ENCODE results near the gene TMEM117.

TMEM117 gene

DNA sequence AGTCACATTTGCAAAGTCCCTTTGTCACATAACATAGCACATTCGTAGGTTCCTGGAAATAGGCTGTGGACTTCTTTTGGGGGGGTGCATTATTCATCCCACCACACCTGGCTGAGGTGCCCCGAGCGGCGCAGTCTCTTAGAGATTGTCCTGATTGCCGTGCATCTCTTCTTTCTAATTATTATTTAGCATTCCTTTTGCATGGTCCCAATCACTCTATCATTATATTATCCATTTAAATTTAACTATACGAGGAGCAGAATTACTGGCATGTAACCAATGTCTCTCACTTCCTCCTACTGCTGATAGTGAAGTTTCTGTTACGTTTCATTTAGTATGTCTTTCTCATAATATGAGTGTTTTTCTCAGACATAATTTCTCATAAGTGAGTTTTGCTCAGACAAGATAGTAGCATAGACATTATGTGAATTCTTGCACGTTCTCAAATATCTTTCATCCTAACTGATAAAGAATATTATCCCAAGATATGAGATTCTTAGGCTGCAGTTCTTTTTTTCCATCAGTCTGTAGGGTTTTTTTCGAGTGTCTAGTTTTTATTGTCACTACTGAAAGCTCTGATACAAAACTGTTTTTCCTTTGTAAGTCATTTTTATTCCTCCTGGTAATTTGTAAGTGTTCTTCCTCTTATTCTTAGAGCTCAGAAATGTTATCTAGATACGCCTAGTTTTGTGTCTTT is 595.9 kb downstream of the TMEM117 start:
- in situ Hi-C loops (cut with HindIII; ENCODE audit: low sequenced_read_pairs), result no loop called here

DNA sequence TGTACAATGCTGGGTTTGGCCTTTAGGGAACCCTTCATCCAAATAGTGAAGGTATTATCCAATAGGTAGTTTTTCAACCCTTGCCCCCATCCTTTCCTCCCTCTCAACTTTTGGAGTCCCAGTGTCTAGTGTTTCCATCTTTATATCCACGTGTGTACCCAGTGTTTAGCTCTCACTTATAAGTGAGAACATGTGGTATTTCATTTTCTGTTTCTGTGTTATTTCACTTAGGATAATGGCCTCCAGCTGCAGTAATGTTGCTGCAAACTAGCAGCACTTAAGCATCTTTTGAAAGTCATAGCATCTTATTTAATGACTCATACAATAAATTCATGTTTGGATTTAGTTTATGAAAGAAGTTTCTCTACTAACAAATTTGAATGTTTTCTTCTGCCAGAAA is 597.8 kb downstream of the TMEM117 start:
- in situ Hi-C loops (cut with HindIII; ENCODE audit: low sequenced_read_pairs), result no loop called here

DNA sequence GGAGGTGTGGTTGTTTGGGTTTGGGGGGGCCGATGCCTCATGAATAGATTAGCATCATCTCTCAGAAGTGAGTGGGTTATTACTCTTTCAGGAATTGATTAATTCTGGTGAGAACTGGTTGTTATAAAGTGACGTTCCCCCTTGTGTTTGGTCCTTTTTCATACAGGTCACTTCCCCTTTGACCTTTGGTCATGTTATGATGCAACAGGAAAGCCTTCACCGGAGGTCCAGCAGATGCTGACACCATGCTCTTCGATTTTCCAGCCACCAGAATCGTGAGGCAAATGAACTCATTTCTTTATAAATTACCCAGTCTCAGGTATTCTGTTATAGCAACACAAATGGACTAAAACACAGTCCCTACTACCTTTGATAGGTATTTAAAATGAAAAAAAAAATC is 600.9 kb downstream of the TMEM117 start:
- in situ Hi-C loops (cut with HindIII; ENCODE audit: low sequenced_read_pairs), result no loop called here
